Activated CD4-positive, alpha-beta T cell treated with anti-CD3 and anti-CD28 coated beads, Interleukin-2, amount 10 ng/mL, durations not matched to agents 7 days and 5 days (primary cell): ENCODE results near the gene IRAK3. TPM values are rescaled to one million over a fixed set of nuclear protein-coding genes. Genes with fewer than 3 reads are reported as not detected.
"Not testable (repeated sequence)": the region's sequence is repeated elsewhere in the genome, so short reads cannot be mapped to it uniquely, and the experiment has no call there.

Source experiments
- CTCF ChIA-PET: fragments of 350-600 bp; sonication (Branson Sonifier 250); formaldehyde crosslinking; loops from one replicate; lab custom pipeline; 2021; ENCODE audit warnings: antibody characterized with exemption; lab: Charles Lee
- POLR2A ChIA-PET: fragments of 350-600 bp; sonication (Branson Sonifier 250); formaldehyde crosslinking; loops from one replicate; lab custom pipeline; 2021; ENCODE audit warnings: antibody characterized with exemption; lab: Charles Lee
- DNase-seq: peaks from one replicate; pipeline ENCODE4 v3.0.0-alpha.2; 2020
- H3K27ac Mint-ChIP-seq: one replicate; pipeline ENCODE4 v1.8.0; 2021; ENCODE audit warnings: mild to moderate bottlenecking, moderate library complexity, mixed read lengths
- H3K27me3 Mint-ChIP-seq: one replicate; pipeline ENCODE4 v1.8.0; 2021; ENCODE audit warnings: mixed read lengths
- H3K36me3 Mint-ChIP-seq: one replicate; pipeline ENCODE4 v1.8.0; 2021; ENCODE audit warnings: low read depth, mixed read lengths
- H3K4me1 Mint-ChIP-seq: one replicate; pipeline ENCODE4 v1.8.0; 2021; ENCODE audit warnings: mixed read lengths
- H3K4me3 Mint-ChIP-seq: one replicate; pipeline ENCODE4 v1.8.0; 2021; ENCODE audit warnings: mild to moderate bottlenecking, moderate library complexity, mixed read lengths
- H3K9me3 Mint-ChIP-seq: one replicate; pipeline ENCODE4 v1.8.0; 2021; ENCODE audit warnings: mixed read lengths
- total RNA-seq, 2 experiments: library from RNA; stranded (reverse); gene quantifications; one replicate each; pipeline ENCODE4 v1.2.3, GENCODE V29; 2021

The IRAK3 gene
- total RNA-seq, 2 experiments from 2014 or later = 0.77 to 0.89 TPM

GRCh38 chr12:66159123-66159522 lies 29.9 kb upstream of the IRAK3 start:
- Mint-ChIP-seq H3K27me3 (no peaks in the 10 kb centered on the region), H3K4me1 (peaks cover 22% of the 10 kb centered on the region), H3K36me3 (peaks cover 53% of the 10 kb centered on the region), H3K9me3 (peaks cover 8% of the 10 kb centered on the region), H3K27ac (no peak overlapping the region), H3K4me3 (no peak overlapping the region)
- ChIA-PET CTCF (interaction anchor here (0.6 to 2.8 kb wide), 8 partner anchors 10 to 911 kb away, joined by 3 to 15 read pairs (median 4); partner anchors contain the start of genes LLPH and TMBIM4), POLR2A (no interaction called here)
- no peak for DNase-seq

GRCh38 chr12:66160704-66161103 lies 28.3 kb upstream of the IRAK3 start:
- Mint-ChIP-seq H3K4me1 (peaks cover 34% of the 10 kb centered on the region), H3K27ac (no peak overlapping the region), H3K27me3 (no peaks in the 10 kb centered on the region), H3K36me3 (peaks cover 68% of the 10 kb centered on the region), H3K4me3 (no peak overlapping the region), H3K9me3 (peaks cover 23% of the 10 kb centered on the region)
- no peak for DNase-seq
- CTCF ChIA-PET = interaction anchor here (2.8 kb wide), 1 partner anchor 30 kb away, joined by 10 read pairs; the partner anchor contains the start of gene LLPH
- POLR2A ChIA-PET = no interaction called here

DNA sequence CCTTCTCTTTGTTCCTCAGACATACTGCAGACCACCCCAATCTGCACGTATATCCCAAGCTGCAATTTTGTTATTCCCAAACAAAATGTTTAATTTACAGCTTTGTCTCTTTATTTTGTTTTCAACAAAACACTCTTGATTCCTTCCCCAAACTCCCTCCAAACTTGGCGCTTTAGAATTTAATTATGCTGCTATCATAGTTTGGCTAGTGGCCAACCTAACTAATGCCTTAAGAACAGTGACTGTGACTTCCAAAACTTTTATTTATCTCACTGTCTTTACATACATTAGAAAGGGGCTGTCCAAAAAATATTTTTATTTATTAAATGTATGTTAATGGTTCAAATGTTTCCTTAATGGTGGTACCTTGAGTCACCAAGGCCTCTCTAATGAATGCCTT lies 26.3 kb upstream of the IRAK3 start:
- ChIA-PET CTCF (no interaction called here), POLR2A (no interaction called here)
- Mint-ChIP-seq H3K27me3 (no peaks in the 10 kb centered on the region), H3K4me1 (peaks cover 39% of the 10 kb centered on the region), H3K4me3 (no peak overlapping the region), H3K9me3 (peaks cover 30% of the 10 kb centered on the region), H3K27ac (no peak overlapping the region), H3K36me3 (peaks cover 77% of the 10 kb centered on the region)
- no peak for DNase-seq

- Mint-ChIP-seq H3K4me3 (no peak overlapping the region), H3K36me3 (peaks cover 82% of the 10 kb centered on the region), H3K27ac (no peak overlapping the region), H3K4me1 (peaks cover 45% of the 10 kb centered on the region), H3K9me3 (peaks cover 33% of the 10 kb centered on the region), H3K27me3 (no peaks in the 10 kb centered on the region)
- ChIA-PET POLR2A (no interaction called here), CTCF (no interaction called here)
- DNase-seq = no peak
These were observed 25.7 kb upstream of the IRAK3 start for GRCh38 chr12:66163289-66163688.

DNA sequence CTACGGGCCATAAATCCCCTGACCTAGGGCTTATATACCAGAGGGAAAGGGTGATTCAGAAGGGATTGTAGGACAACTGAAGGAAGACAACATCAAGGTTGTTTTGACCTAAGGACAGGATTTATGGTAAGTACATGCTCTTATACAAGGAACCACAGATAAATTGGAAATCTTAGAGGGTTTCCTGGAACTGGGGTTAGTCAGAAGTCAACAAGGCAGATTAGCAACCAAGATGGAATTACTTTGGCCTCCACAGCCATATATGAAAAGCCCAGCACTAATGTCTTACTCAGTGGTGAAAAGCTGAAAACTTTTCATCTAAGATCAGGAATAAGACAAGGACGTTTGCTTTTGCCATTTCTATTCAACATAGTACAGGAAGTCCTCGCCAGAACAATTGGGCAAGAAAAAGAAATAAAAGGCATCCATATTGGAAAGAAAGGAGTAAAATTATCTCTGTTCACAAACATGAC lies 24.6 kb upstream of the IRAK3 start:
- CTCF ChIA-PET = no interaction called here
- no peak for DNase-seq
- peaks cover 48% of the 10 kb centered on the region for H3K4me1 Mint-ChIP-seq
- H3K4me3 Mint-ChIP-seq = no peak overlapping the region
- peaks cover 82% of the 10 kb centered on the region for H3K36me3 Mint-ChIP-seq
- no peaks in the 10 kb centered on the region for H3K27me3 Mint-ChIP-seq
- peaks cover 33% of the 10 kb centered on the region for H3K9me3 Mint-ChIP-seq
- no peak overlapping the region for H3K27ac Mint-ChIP-seq
- POLR2A ChIA-PET = no interaction called here

DNA sequence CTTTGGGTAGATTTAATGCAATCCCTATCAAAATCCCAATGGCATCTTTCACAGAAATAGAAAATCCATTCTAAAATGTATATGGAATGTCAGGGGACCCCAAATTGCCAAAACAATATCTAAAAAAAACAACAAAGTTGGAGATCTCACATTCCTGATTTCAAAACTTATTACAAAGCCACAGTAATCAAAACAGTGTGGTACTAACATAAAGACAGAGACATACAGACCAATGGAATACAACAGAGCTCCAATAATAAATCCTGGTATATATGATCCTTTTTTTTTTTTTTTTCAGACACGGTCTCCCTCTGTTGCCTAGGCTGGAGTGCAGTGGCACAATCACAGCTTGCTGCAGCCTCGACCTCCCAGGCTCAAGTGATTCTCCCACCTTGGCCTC lies 23.9 kb upstream of the IRAK3 start:
- Mint-ChIP-seq H3K4me1 (peaks cover 48% of the 10 kb centered on the region), H3K27ac (no peak overlapping the region), H3K4me3 (no peak overlapping the region), H3K9me3 (peaks cover 28% of the 10 kb centered on the region), H3K27me3 (no peaks in the 10 kb centered on the region), H3K36me3 (peaks cover 75% of the 10 kb centered on the region)
- CTCF ChIA-PET = no interaction called here
- POLR2A ChIA-PET = no interaction called here
- no peak for DNase-seq

DNA sequence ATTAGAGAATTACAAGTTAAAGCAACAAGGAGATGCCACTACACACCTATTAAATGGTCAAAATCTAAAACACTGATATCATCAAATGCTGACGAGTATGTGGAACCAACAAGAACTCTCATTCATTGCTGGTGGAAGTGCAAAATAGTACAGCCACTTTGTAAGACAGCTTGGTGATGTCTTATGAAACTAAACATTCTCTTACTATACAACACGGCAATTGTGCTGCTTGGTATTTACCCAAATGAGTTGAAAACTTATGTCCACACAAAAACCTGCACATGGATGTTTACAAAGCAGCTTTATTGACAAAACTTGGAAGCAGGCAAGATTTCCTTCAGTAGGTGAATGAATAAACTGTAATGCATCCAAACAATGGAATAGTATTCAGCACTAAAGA lies 22.5 kb upstream of the IRAK3 start:
- peaks cover 28% of the 10 kb centered on the region for H3K9me3 Mint-ChIP-seq
- ChIA-PET POLR2A (no interaction called here), CTCF (no interaction called here)
- H3K4me3 Mint-ChIP-seq = no peak overlapping the region
- DNase-seq = no peak
- H3K27me3 Mint-ChIP-seq = no peaks in the 10 kb centered on the region
- H3K4me1 Mint-ChIP-seq = peaks cover 56% of the 10 kb centered on the region
- H3K36me3 Mint-ChIP-seq = peaks cover 64% of the 10 kb centered on the region
- no peak overlapping the region for H3K27ac Mint-ChIP-seq

GRCh38 chr12:66168410-66168809 lies 20.6 kb upstream of the IRAK3 start:
- peaks cover 54% of the 10 kb centered on the region for H3K36me3 Mint-ChIP-seq
- no peak for DNase-seq
- H3K27ac Mint-ChIP-seq = peak overlapping the region; percentile 100

DNA sequence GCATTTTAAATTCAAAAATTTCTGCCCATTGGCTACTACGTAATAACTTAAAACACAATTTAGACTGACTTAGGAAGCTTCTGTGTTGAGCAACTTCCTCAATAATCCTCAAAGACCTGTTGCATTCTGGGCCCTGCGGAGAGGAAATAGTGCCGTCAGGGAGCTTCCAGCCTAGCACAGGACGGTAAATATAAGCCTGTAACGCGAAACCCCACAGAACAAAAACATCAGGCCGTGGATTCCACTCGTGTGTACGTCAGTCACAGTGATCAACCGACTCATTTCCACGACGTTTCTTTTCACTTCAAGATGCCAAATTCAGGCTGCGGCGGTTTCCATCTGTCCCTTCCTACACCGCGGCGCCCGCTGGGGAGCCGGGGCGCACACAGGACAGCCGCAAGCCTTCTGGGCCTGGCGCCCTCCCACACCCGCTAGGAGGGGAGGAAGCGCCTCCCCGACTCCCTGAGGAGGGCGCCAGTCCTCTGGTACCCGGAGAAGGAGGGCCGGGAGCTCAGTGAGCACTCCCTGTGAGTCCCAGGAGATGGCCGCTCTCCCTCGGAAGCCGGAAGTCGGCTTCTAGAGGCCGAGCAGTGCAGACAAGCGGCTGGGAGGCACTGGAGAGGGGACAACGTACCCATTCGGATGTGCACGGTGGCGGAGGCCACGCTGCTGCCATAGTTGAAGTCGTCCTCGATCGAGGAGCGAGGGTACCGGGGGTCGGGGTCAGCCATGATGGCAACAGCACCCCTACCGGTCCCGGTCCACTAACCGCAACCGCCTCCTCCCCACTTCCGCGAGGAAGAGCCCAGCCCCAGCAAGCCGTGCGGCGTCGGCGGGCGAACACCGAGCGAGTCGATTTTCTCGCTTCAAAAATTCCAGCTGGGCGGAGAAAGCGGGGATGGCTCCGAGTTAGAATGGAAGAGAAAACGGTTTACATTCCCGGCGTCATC lies 19.5 kb upstream of the IRAK3 start, which contains the start of gene TMBIM4:
Gene TMBIM4, minus strand, starts transcription at position 776 of the 950 bp plus-strand sequence. Its CDS starts 45 bp downstream, at position 731.
- peaks cover 21% of the 10 kb centered on the region for H3K9me3 Mint-ChIP-seq
- peak within 1 kb of the TSS; percentile 94 for H3K4me3 Mint-ChIP-seq
- DNase-seq = peak; percentile 89
- ChIA-PET POLR2A (interaction anchor here (0.6 to 1.2 kb wide), 7 partner anchors 22 to 200 kb away, joined by 3 to 8 read pairs (median 3); partner anchors contain the start of genes HELB and LLPH), CTCF (interaction anchor here (1.0 to 2.2 kb wide), 5 partner anchors 11 to 249 kb away, joined by 3 to 15 read pairs (median 5); no protein-coding TSS in a partner anchor)
- peaks cover 43% of the 10 kb centered on the region for H3K36me3 Mint-ChIP-seq
- no peaks in the 10 kb centered on the region for H3K27me3 Mint-ChIP-seq
- peak within 1 kb of the TSS; percentile 100 for H3K27ac Mint-ChIP-seq
- H3K4me1 Mint-ChIP-seq = peaks cover 42% of the 10 kb centered on the region

More at GRCh38 chr12:66168410-66168809, 20.6 kb upstream of the IRAK3 start:
- Mint-ChIP-seq H3K4me3 (peak overlapping the region; percentile 94), H3K27me3 (no peaks in the 10 kb centered on the region), H3K4me1 (peaks cover 53% of the 10 kb centered on the region), H3K9me3 (peaks cover 25% of the 10 kb centered on the region)
- POLR2A ChIA-PET = interaction anchor here (0.9 to 1.1 kb wide), 2 partner anchors 28 to 38 kb away, joined by 3 to 5 read pairs; partner anchors contain the start of gene LLPH
- CTCF ChIA-PET = interaction anchor here (0.8 to 2.2 kb wide), 3 partner anchors 9 to 230 kb away, joined by 4 to 15 read pairs (median 6); no protein-coding TSS in a partner anchor

GRCh38 chr12:66170606-66171005 lies 18.4 kb upstream of the IRAK3 start:
- DNase-seq = no peak
- ChIA-PET CTCF (no interaction called here), POLR2A (no interaction called here)
- Mint-ChIP-seq H3K4me3 (peak overlapping the region; percentile 94), H3K27me3 (no peaks in the 10 kb centered on the region), H3K36me3 (peaks cover 33% of the 10 kb centered on the region), H3K4me1 (peaks cover 35% of the 10 kb centered on the region), H3K27ac (peak overlapping the region; percentile 100), H3K9me3 (peaks cover 15% of the 10 kb centered on the region)

GRCh38 chr12:66174391-66175325 lies 14.4 kb upstream of the IRAK3 start:
- not testable (repeated sequence) for H3K4me3 Mint-ChIP-seq, H3K27ac Mint-ChIP-seq, H3K9me3 Mint-ChIP-seq

More at GRCh38 chr12:66174391-66175325, 14.4 kb upstream of the IRAK3 start:
- POLR2A ChIA-PET, DNase-seq, H3K36me3 Mint-ChIP-seq: not testable (repeated sequence)
- Mint-ChIP-seq H3K27me3 (peaks cover 24% of the 10 kb centered on the region), H3K4me1 (peaks cover 10% of the 10 kb centered on the region)
- CTCF ChIA-PET = interaction anchor here (1.8 kb wide), 1 partner anchor 23 kb away, joined by 7 read pairs; no protein-coding TSS in a partner anchor
